ENCODE results near the gene ZNF446. TPM values are rescaled to one million over a fixed set of nuclear protein-coding genes. Genes with fewer than 3 reads are reported as not detected.
A peak's percentile ranks its signal among the peaks of the same experiment; 100 is the strongest.

The ZNF446 gene
- total RNA-seq, 2 experiments from 2014 or later: 8.0 to 11.1 TPM

- H2AFZ ChIP-seq (ENCODE audit: low read length): peak overlapping the region; percentile 45; the same call in 1 of the 2 replicates
- peak overlapping the region; percentile 79 for H3K4me3 ChIP-seq (ENCODE audit: low read depth, low read length, poor library complexity, severe bottlenecking)
Measured at GRCh38 chr19:58498316-58499020, 22.3 kb downstream of the ZNF446 start.

DNA sequence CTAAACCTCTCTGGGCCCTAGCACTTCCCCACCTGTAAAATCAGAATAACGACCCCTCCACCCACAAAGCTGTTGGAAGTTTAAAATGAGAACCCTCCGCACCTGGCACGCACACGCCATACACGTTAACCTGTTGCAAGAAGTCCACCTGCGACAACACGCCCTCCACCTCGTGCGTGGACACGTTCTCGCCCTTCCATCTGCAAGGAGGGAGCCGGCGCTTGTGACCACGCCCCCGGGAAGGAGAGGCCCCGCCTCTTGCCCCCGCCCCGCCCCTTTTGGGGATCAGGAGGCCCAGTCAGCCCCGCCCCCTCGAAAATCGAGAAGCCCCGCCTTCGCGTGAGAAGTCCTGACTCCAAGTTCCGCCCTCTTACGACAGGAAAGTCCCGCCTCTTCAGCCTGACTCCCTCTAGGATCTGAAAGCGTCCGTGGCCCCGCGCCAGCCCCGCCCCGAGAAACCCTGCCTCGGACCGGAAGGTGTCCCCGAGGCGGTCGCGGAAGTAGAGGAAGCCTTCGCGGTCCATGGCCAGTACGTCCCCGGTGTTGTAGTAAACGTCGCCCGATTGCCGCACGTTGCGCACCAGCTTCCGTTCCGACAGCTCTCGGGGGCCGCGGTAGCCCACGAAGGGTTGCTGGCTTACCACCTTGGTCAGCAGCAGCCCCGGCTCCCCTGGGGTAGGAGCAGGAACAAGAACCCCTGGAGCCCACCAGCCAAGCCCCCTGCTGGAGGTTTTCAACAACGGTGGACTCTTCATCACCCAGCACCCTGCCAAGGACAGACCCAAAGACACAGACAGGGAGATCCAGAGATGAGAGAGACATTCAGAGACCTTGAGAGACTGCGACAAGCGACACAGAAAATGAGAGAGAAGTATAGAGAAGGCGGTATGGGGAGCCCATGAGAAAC is 23.1 kb downstream of the ZNF446 start:
- peak overlapping the region; percentile 79 for H3K4me3 ChIP-seq (ENCODE audit: low read depth, low read length, poor library complexity, severe bottlenecking)
- no peaks in the 10 kb centered on the region for H3K79me2 ChIP-seq (ENCODE audit: insufficient read depth, low read depth, low read length)
- TF ChIP-seq CTCF (conservative IDR thresholded peaks at IDR 0.05; ENCODE audit: low read length): peak; percentile 59
- no peak for TF ChIP-seq EZH2phosphoT487 (IDR thresholded peaks at IDR 0.05; ENCODE audit: borderline replicate concordance, low read depth, low read length)
- TSS peak; percentile 85 for BruUV-seq (replicated peaks)
- CTCF ChIA-PET (ENCODE audit: unreplicated experiment): no interaction called here
- peak overlapping the region; percentile 98 for H3K4me2 ChIP-seq (ENCODE audit: low read length)
- H3K36me3 ChIP-seq (ENCODE audit: insufficient read depth, low read length): no peaks in the 10 kb centered on the region
- peaks cover 15% of the 10 kb centered on the region for H3K4me1 ChIP-seq (ENCODE audit: insufficient read depth, low read length, poor library complexity, severe bottlenecking)
- peak; percentile 98 for DNase-seq (ENCODE audit: low spot score)
- H3K9me2 ChIP-seq (ENCODE audit: insufficient read depth, low read length): no peaks in the 10 kb centered on the region
- H3K27ac ChIP-seq (ENCODE audit: low read depth, low read length, poor library complexity, severe bottlenecking): peak overlapping the region; percentile 55
- peak overlapping the region; percentile 94 for H2AFZ ChIP-seq (ENCODE audit: low read length)
- POLR2A ChIA-PET: interaction anchor here (0.7 kb wide), 1 partner anchor 20 kb away, joined by 3 read pairs; the partner anchor contains the start of gene ZBTB45
- intact Hi-C loops (cut with micrococcal nuclease; ENCODE audit: unreplicated experiment): no loop called here
- no peaks in the 10 kb centered on the region for H3K9me3 ChIP-seq (ENCODE audit: low read length)
- no peaks in the 10 kb centered on the region for H4K20me1 ChIP-seq (ENCODE audit: insufficient read depth, low read length)

More at GRCh38 chr19:58498316-58499020, 22.3 kb downstream of the ZNF446 start:
- Histone ChIP-seq H3K36me3 (ENCODE audit: insufficient read depth, low read length) (no peaks in the 10 kb centered on the region), H3K9me3 (ENCODE audit: low read length) (no peaks in the 10 kb centered on the region), H3K9me2 (ENCODE audit: insufficient read depth, low read length) (no peaks in the 10 kb centered on the region), H3K27ac (ENCODE audit: low read depth, low read length, poor library complexity, severe bottlenecking) (peak overlapping the region; percentile 55), H4K20me1 (ENCODE audit: insufficient read depth, low read length) (no peaks in the 10 kb centered on the region), H3K4me2 (ENCODE audit: low read length) (peak overlapping the region; percentile 98), H3K79me2 (ENCODE audit: insufficient read depth, low read depth, low read length) (no peaks in the 10 kb centered on the region), H3K4me1 (ENCODE audit: insufficient read depth, low read length, poor library complexity, severe bottlenecking) (peaks cover 15% of the 10 kb centered on the region)
- POLR2A ChIA-PET: no interaction called here
- no peak for DNase-seq (ENCODE audit: low spot score)
- BruUV-seq (replicated peaks): TSS peak; percentile 85
- TF ChIP-seq CTCF (conservative IDR thresholded peaks at IDR 0.05; ENCODE audit: low read length): no peak
- no peak for TF ChIP-seq EZH2phosphoT487 (IDR thresholded peaks at IDR 0.05; ENCODE audit: borderline replicate concordance, low read depth, low read length)
- CTCF ChIA-PET (ENCODE audit: unreplicated experiment): no interaction called here
- intact Hi-C loops (cut with micrococcal nuclease; ENCODE audit: unreplicated experiment): no loop called here

Measured in OCI-LY7 (cell line).